ENCODE data around the gene DKK2. TPM values are rescaled to one million over a fixed set of nuclear protein-coding genes. Genes with fewer than 3 reads are reported as not detected.

DKK2 gene
- total and polyA plus RNA-seq, 10 of the 15 experiments (the other 5 are each of a cell fraction or from before 2014, with no cell fraction given) = not detected

DNA sequence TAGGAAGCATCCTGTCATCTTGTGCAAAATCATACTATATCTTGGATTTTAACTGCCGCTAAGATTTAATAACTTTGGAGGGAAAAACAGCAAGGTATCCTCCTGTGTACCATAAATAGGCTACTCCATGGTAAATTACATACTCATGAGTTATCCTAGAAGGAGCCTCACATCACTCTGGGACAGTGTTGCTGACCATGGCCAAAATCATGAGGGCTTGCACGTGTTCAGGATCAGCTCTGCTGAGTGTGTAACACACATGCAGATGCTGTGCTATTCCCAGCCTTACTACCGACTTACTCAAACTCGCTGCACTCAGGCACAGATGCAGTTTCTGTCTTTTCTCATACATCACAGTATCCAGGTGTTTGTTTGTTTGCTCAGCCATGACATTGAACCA is 56.6 kb downstream of the DKK2 start:
- WGBS (ENCODE audit: insufficient coverage, insufficient replicate concordance, low lambda C conversion rate, missing lambda C conversion rate) = 34% methylated on average over 4 of the region's 4 CpGs
- Histone ChIP-seq H4K20me1 (ENCODE audit: control insufficient read depth, insufficient read depth) (no peaks in the 10 kb centered on the region), H3K27ac (ENCODE audit: control insufficient read depth, insufficient read depth) (no peak overlapping the region), H3K36me3 (ENCODE audit: control insufficient read depth in 2 of 2, insufficient read depth in 2 of 2, low read length in 1 of 2) (no peaks in the 10 kb centered on the region), H3K4me2 (ENCODE audit: control insufficient read depth, insufficient read depth) (no peak overlapping the region), H2AFZ (ENCODE audit: control insufficient read depth, low read depth, low read length) (no peak overlapping the region), H3K27me3 (replicated peaks in 1 of 2; ENCODE audit: control insufficient read depth in 2 of 2, insufficient read depth in 2 of 2, low read length in 1 of 2) (no peaks in the 10 kb centered on the region), H3K9ac (ENCODE audit: control insufficient read depth, insufficient read depth, low read length) (no peak overlapping the region), H3K79me2 (ENCODE audit: control insufficient read depth, insufficient read depth, low read length) (no peaks in the 10 kb centered on the region), H3K4me3 (no peak overlapping the region), H3K4me1 (ENCODE audit: control insufficient read depth, insufficient read depth, low read length) (no peaks in the 10 kb centered on the region), H3K9me3 (replicated peaks; ENCODE audit: control insufficient read depth, insufficient read depth, low read length) (no peaks in the 10 kb centered on the region)
- ChIA-PET POLR2A (no interaction called here), CTCF (no interaction called here), RAD21 (ENCODE audit: unreplicated experiment) (no interaction called here), SMC1A (ENCODE audit: uncharacterized antibody, unreplicated experiment) (no interaction called here)
- DNase-seq (ENCODE audit: low read depth, low spot score) (no peak), FAIRE-seq (no peak), ATAC-seq (no peak)
- in situ Hi-C loops (cut with MboI) = no loop called here
- BruUV-seq (replicated peaks) = no TSS peak
- intact Hi-C loops (cut with micrococcal nuclease; ENCODE audit: unreplicated experiment) = no loop called here
- TF ChIP-seq ASH2L (IDR thresholded peaks at IDR 0.05; ENCODE audit: borderline replicate concordance, low read depth) (no peak), NFYA (IDR thresholded peaks at IDR 0.05; ENCODE audit: borderline replicate concordance, low read depth, low read length) (no peak), YY1 (IDR thresholded peaks at IDR 0.05; ENCODE audit: low read depth, low read length) (no peak), BCL11A (IDR thresholded peaks at IDR 0.05; ENCODE audit: low read depth, low read length) (no peak), EZH2 (IDR thresholded peaks at IDR 0.05; ENCODE audit: borderline replicate concordance, control insufficient read depth, low read depth, low read length) (no peak), PAX8 (IDR thresholded peaks at IDR 0.05) (no peak), ATF7 (IDR thresholded peaks at IDR 0.05; ENCODE audit: low read depth) (no peak), RB1 (IDR thresholded peaks at IDR 0.05; ENCODE audit: borderline replicate concordance) (no peak)
- TF ChIP-seq, protein P1, sequence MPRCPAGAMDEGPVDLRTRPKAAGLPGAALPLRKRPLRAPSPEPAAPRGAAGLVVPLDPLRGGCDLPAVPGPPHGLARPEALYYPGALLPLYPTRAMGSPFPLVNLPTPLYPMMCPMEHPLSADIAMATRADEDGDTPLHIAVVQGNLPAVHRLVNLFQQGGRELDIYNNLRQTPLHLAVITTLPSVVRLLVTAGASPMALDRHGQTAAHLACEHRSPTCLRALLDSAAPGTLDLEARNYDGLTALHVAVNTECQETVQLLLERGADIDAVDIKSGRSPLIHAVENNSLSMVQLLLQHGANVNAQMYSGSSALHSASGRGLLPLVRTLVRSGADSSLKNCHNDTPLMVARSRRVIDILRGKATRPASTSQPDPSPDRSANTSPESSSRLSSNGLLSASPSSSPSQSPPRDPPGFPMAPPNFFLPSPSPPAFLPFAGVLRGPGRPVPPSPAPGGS (IDR thresholded peaks at IDR 0.05; ENCODE audit: borderline replicate concordance, insufficient read depth, low read depth, low read length, poor library complexity, severe bottlenecking) = no peak
- TF ChIP-seq, protein P2, sequence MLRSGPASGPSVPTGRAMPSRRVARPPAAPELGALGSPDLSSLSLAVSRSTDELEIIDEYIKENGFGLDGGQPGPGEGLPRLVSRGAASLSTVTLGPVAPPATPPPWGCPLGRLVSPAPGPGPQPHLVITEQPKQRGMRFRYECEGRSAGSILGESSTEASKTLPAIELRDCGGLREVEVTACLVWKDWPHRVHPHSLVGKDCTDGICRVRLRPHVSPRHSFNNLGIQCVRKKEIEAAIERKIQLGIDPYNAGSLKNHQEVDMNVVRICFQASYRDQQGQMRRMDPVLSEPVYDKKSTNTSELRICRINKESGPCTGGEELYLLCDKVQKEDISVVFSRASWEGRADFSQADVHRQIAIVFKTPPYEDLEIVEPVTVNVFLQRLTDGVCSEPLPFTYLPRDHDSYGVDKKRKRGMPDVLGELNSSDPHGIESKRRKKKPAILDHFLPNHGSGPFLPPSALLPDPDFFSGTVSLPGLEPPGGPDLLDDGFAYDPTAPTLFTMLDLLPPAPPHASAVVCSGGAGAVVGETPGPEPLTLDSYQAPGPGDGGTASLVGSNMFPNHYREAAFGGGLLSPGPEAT (IDR thresholded peaks at IDR 0.05; ENCODE audit: low read depth) = no peak
- TF ChIP-seq, protein P3, sequence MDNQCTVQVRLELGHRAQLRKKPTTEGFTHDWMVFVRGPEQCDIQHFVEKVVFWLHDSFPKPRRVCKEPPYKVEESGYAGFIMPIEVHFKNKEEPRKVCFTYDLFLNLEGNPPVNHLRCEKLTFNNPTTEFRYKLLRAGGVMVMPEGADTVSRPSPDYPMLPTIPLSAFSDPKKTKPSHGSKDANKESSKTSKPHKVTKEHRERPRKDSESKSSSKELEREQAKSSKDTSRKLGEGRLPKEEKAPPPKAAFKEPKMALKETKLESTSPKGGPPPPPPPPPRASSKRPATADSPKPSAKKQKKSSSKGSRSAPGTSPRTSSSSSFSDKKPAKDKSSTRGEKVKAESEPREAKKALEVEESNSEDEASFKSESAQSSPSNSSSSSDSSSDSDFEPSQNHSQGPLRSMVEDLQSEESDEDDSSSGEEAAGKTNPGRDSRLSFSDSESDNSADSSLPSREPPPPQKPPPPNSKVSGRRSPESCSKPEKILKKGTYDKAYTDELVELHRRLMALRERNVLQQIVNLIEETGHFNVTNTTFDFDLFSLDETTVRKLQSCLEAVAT (IDR thresholded peaks at IDR 0.05) = no peak
- TF ChIP-seq, protein P4, sequence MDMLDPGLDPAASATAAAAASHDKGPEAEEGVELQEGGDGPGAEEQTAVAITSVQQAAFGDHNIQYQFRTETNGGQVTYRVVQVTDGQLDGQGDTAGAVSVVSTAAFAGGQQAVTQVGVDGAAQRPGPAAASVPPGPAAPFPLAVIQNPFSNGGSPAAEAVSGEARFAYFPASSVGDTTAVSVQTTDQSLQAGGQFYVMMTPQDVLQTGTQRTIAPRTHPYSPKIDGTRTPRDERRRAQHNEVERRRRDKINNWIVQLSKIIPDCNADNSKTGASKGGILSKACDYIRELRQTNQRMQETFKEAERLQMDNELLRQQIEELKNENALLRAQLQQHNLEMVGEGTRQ (IDR thresholded peaks at IDR 0.05; ENCODE audit: borderline replicate concordance, low read depth, low read length) = no peak
- TF ChIP-seq, protein P5, sequence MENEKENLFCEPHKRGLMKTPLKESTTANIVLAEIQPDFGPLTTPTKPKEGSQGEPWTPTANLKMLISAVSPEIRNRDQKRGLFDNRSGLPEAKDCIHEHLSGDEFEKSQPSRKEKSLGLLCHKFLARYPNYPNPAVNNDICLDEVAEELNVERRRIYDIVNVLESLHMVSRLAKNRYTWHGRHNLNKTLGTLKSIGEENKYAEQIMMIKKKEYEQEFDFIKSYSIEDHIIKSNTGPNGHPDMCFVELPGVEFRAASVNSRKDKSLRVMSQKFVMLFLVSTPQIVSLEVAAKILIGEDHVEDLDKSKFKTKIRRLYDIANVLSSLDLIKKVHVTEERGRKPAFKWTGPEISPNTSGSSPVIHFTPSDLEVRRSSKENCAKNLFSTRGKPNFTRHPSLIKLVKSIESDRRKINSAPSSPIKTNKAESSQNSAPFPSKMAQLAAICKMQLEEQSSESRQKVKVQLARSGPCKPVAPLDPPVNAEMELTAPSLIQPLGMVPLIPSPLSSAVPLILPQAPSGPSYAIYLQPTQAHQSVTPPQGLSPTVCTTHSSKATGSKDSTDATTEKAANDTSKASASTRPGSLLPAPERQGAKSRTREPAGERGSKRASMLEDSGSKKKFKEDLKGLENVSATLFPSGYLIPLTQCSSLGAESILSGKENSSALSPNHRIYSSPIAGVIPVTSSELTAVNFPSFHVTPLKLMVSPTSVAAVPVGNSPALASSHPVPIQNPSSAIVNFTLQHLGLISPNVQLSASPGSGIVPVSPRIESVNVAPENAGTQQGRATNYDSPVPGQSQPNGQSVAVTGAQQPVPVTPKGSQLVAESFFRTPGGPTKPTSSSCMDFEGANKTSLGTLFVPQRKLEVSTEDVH (IDR thresholded peaks at IDR 0.05; ENCODE audit: low read depth, partially characterized antibody) = no peak
- TF ChIP-seq, protein P6, sequence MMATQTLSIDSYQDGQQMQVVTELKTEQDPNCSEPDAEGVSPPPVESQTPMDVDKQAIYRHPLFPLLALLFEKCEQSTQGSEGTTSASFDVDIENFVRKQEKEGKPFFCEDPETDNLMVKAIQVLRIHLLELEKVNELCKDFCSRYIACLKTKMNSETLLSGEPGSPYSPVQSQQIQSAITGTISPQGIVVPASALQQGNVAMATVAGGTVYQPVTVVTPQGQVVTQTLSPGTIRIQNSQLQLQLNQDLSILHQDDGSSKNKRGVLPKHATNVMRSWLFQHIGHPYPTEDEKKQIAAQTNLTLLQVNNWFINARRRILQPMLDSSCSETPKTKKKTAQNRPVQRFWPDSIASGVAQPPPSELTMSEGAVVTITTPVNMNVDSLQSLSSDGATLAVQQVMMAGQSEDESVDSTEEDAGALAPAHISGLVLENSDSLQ (IDR thresholded peaks at IDR 0.05) = no peak

Measured in GM12878 (cell line).